GM18951 (cell line): ENCODE data around the gene EIF3I.

Source experiments
- POLR2A ChIP-seq: IDR thresholded peaks from 4 replicates; pipeline ENCODE4 v1.6.1; 2011; ENCODE audit warnings: mild to moderate bottlenecking; ENCODE audit not compliant: insufficient read length, insufficient read depth; ENCODE audit errors: extremely low read depth
- in situ Hi-C: fragments of 300-500 bp; cut with MboI; formaldehyde crosslinking; loops from one replicate; pipeline ENCODE4 v1.12.0; 2022; ENCODE audit warnings: low sequenced_read_pairs, mixed read lengths, inconsistent platforms; ENCODE audit not compliant: unreplicated experiment

Gene EIF3I

GRCh38 chr1:32204943-32205361, 17.3 kb upstream of the EIF3I start:
- no peak for TF ChIP-seq POLR2A
- in situ Hi-C loops = no loop called here

- in situ Hi-C loops = no loop called here
Measured at GRCh38 chr1:32205401-32206370, 16.5 kb upstream of the EIF3I start, which contains the start of gene IQCC. Gene IQCC, plus strand, starts transcription at chr1:32205671. Its CDS starts 11 bp downstream, at chr1:32205682.

GRCh38 chr1:32208469-32208868, 13.7 kb upstream of the EIF3I start:
- peak; percentile 13 for TF ChIP-seq POLR2A
- in situ Hi-C loops = no loop called here

More at GRCh38 chr1:32205401-32206370, 16.5 kb upstream of the EIF3I start, which contains the start of gene IQCC:
- TF ChIP-seq POLR2A = peak; percentile 85

GRCh38 chr1:32208891-32209328, 13.3 kb upstream of the EIF3I start, which contains the start of gene DCDC2B:
Gene DCDC2B, plus strand, starts transcription at chr1:32209089. Its CDS starts 5 bp downstream, at chr1:32209094.
- no peak for TF ChIP-seq POLR2A

GRCh38 chr1:32215629-32216480, 6.4 kb upstream of the EIF3I start:
- no peak for TF ChIP-seq POLR2A
- in situ Hi-C loops = no loop called here

More at GRCh38 chr1:32208891-32209328, 13.3 kb upstream of the EIF3I start, which contains the start of gene DCDC2B:
- in situ Hi-C loops = no loop called here

GRCh38 chr1:32216566-32216965, 5.6 kb upstream of the EIF3I start:
- in situ Hi-C loops = no loop called here

GRCh38 chr1:32219022-32219421, 3.2 kb upstream of the EIF3I start:
- TF ChIP-seq POLR2A = no peak
- in situ Hi-C loops = no loop called here

More at GRCh38 chr1:32216566-32216965, 5.6 kb upstream of the EIF3I start:
- no peak for TF ChIP-seq POLR2A

GRCh38 chr1:32220746-32221580, 1.2 kb upstream of the EIF3I start:
- in situ Hi-C loops = no loop called here
- no peak for TF ChIP-seq POLR2A

- TF ChIP-seq POLR2A = no peak
- in situ Hi-C loops = no loop called here
Measured at GRCh38 chr1:32221581-32221979, 627 bp upstream of the EIF3I start.

- in situ Hi-C loops = no loop called here
- no peak for TF ChIP-seq POLR2A
Measured at GRCh38 chr1:32223683-32224082, 1.5 kb downstream of the EIF3I start.

GRCh38 chr1:32224285-32224684, 2.1 kb downstream of the EIF3I start:
- in situ Hi-C loops = no loop called here

GRCh38 chr1:32228771-32229170, 6.6 kb downstream of the EIF3I start:
- in situ Hi-C loops = no loop called here
- TF ChIP-seq POLR2A = no peak

More at GRCh38 chr1:32224285-32224684, 2.1 kb downstream of the EIF3I start:
- no peak for TF ChIP-seq POLR2A
